Body of pancreas (tissue), 4 donors: ENCODE measurements around the gene GRIK4. TPM values are rescaled to one million over a fixed set of nuclear protein-coding genes. Genes with fewer than 3 reads are reported as not detected.

Experiments used
- ATAC-seq: fragments of 150-250 bp; one replicate; pipeline ENCODE4 v1.9.1; 2016
- DNase-seq, 4 donors: peaks; one replicate each; pipeline ENCODE4 v3.0.0-alpha.2; 2019
- H3K27ac ChIP-seq, 4 donors: fragments of 200-600 bp; sonication (generic); 1 replicate in 3 of 4; 2 replicates in 1 of 4; pipeline versions ENCODE4 v1.5.1 to v1.6.1; 2016 to 2019; ENCODE audit warnings: mild to moderate bottlenecking in 1 of 4, mixed read lengths in 1 of 4, moderate library complexity in 1 of 4
- H3K27me3 ChIP-seq, 2 donors: fragments of 200-600 bp; sonication (generic); one replicate each; pipeline ENCODE4 v1.6.0; 2016; ENCODE audit warnings: mild to moderate bottlenecking in 1 of 2
- H3K36me3 ChIP-seq, 2 donors: fragments of 200-600 bp; sonication (generic); replicated peaks in 1 of 2; 2 replicates each; pipeline ENCODE4 v1.5.1; 2016; ENCODE audit warnings: low read depth in 2 of 2; ENCODE audit not compliant: insufficient read depth in 1 of 2
- H3K4me1 ChIP-seq: fragments of 200-600 bp; sonication (generic); one replicate; pipeline ENCODE4 v1.6.0; 2016
- H3K4me3 ChIP-seq, 2 donors: fragments of 200-600 bp; sonication (generic); 1 replicate in 1 of 2; 2 replicates in 1 of 2; pipeline ENCODE4 v1.5.1; 2016 to 2019
- H3K9me3 ChIP-seq, 3 donors: fragments of 200-600 bp; sonication (generic); 1 replicate in 2 of 3; 2 replicates in 1 of 3; pipeline ENCODE4 v1.5.1; 2016
- POLR2A ChIP-seq, 3 donors: fragments of 450-650 bp; IDR thresholded peaks; one replicate each; pipeline ENCODE4 v1.6.1; 2016; ENCODE audit warnings: antibody characterized with exemption in 3 of 3, mild to moderate bottlenecking in 2 of 3
- WGBS, 2 donors: methylation state at CpG; one replicate each; pipeline ENCODE4 v1.1.5; 2017; 5-methylcytosine and 5-hydroxymethylcytosine counted together
- intact Hi-C: fragments of 100-400 bp; cut with DNase I; formaldehyde crosslinking; loops from one replicate; pipeline ENCODE4 v1.15.1; 2023
- total RNA-seq, 2 donors: library from RNA; depleted of rRNA; stranded (reverse); fragments of >200 nt; gene quantifications; one replicate each; pipeline ENCODE4 v1.1.0, GENCODE V29; 2016
- TF ChIP-seq, protein P1 (sequence below), 7 experiments: fragments of 450-650 bp in 4 of 7; fragments of 200-600 bp in 3 of 7; sonication (generic) in 3 of 7; IDR thresholded peaks; one replicate each; pipeline ENCODE4 v1.5.1; 2016 to 2019; ENCODE audit warnings: antibody characterized with exemption in 7 of 7

The GRIK4 gene
- total RNA-seq, 2 donors from 2014 or later, result not detected

DNA sequence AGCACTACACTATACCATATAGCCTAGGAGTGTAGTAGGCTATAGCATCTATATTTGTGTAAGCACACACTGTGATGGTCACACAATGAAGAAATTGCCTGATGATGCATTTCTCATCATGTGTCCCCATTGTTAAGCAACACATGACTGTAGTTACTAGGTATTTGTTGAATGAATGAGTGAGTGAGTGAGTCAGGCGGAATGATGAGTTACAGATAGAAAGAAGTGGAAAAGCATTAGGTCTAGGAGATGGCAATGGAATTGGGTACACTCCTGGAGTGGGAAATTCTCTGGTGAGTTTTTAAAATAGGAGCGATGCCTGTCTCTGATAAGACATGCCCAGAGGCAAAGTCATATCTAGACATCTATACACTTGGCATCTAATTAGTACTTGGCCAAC, 351.8 kb downstream of the GRIK4 start:
- no peaks in the 10 kb centered on the region for H3K27me3 ChIP-seq
- H3K27ac ChIP-seq, result no peak overlapping the region
- no peaks in the 10 kb centered on the region for H3K9me3 ChIP-seq
- WGBS, 2 donors, result 78 to 86% methylated on average over 2 of the region's 2 CpGs
- ATAC-seq (no peak), DNase-seq (no peak)
- TF ChIP-seq POLR2A (IDR thresholded peaks at IDR 0.05), result no peak
- TF ChIP-seq, protein P1, sequence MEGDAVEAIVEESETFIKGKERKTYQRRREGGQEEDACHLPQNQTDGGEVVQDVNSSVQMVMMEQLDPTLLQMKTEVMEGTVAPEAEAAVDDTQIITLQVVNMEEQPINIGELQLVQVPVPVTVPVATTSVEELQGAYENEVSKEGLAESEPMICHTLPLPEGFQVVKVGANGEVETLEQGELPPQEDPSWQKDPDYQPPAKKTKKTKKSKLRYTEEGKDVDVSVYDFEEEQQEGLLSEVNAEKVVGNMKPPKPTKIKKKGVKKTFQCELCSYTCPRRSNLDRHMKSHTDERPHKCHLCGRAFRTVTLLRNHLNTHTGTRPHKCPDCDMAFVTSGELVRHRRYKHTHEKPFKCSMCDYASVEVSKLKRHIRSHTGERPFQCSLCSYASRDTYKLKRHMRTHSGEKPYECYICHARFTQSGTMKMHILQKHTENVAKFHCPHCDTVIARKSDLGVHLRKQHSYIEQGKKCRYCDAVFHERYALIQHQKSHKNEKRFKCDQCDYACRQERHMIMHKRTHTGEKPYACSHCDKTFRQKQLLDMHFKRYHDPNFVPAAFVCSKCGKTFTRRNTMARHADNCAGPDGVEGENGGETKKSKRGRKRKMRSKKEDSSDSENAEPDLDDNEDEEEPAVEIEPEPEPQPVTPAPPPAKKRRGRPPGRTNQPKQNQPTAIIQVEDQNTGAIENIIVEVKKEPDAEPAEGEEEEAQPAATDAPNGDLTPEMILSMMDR (IDR thresholded peaks at IDR 0.05), result no peak
- H3K4me1 ChIP-seq, result no peaks in the 10 kb centered on the region
- H3K4me3 ChIP-seq, result no peak overlapping the region
- intact Hi-C loops, result no loop called here
- no peaks in the 10 kb centered on the region for H3K36me3 ChIP-seq

DNA sequence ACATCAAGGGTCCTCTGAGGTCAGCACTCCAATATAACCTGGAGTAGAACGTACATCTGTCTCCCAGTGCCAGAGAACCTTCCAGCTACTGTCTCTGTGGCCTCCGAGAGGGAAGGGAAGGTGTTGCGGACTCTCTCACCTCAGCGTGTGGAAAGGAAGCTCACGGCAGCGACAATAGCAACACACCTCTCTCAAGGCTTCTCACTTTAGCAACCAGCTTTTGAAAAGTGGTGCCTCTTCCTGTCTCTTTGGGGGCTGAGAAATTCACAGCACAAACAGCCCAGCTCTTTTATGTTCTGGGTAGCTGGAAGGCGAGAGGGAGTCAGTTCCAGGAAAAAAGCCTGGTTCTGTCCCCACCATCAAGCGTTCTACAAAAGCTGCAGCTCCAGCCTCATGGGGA, 355.5 kb downstream of the GRIK4 start:
- no peak for TF ChIP-seq POLR2A (IDR thresholded peaks at IDR 0.05)
- TF ChIP-seq, protein P1 (IDR thresholded peaks at IDR 0.05), result no peak
- no peak for DNase-seq
- 56 to 63% methylated on average over 8 of the region's 8 CpGs for WGBS, 2 donors

DNA sequence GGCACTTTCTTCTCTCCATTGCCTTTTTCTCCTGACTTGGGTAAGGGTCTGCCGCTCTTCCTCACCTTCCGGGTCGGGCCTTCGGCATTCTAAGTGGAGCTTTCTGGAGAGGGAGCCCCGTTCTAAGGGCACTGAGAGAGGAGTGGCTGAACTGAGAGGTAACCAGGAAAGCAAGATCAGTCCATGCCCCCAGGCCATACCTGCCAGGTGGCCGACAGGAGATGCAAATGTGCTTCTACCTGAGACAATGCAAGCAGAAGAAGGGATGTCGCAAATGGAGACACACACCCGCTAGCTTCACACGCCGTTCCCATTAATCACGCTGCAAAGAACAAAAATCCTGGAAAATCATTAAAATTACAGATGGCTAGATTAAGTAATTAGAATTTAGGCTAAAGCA, 356.0 kb downstream of the GRIK4 start:
- H3K36me3 ChIP-seq, result no peaks in the 10 kb centered on the region
- no peaks in the 10 kb centered on the region for H3K4me1 ChIP-seq
- no peaks in the 10 kb centered on the region for H3K9me3 ChIP-seq
- DNase-seq (no peak), ATAC-seq (no peak)
- WGBS, 2 donors, result 36 to 45% methylated on average over 11 of the region's 11 CpGs
- H3K27me3 ChIP-seq, result no peaks in the 10 kb centered on the region
- H3K27ac ChIP-seq, result no peak overlapping the region
- intact Hi-C loops, result no loop called here
- TF ChIP-seq, protein P1 (IDR thresholded peaks at IDR 0.05), result no peak
- no peak for TF ChIP-seq POLR2A (IDR thresholded peaks at IDR 0.05)
- H3K4me3 ChIP-seq, result no peak overlapping the region

More for the DNA sequence above, 355.5 kb downstream of the GRIK4 start:
- no peak overlapping the region for H3K27ac ChIP-seq
- H3K4me1 ChIP-seq, result no peaks in the 10 kb centered on the region
- H3K4me3 ChIP-seq, result no peak overlapping the region
- no peak for ATAC-seq
- H3K27me3 ChIP-seq, result no peaks in the 10 kb centered on the region
- intact Hi-C loops, result no loop called here
- H3K36me3 ChIP-seq, result no peaks in the 10 kb centered on the region
- no peaks in the 10 kb centered on the region for H3K9me3 ChIP-seq

DNA sequence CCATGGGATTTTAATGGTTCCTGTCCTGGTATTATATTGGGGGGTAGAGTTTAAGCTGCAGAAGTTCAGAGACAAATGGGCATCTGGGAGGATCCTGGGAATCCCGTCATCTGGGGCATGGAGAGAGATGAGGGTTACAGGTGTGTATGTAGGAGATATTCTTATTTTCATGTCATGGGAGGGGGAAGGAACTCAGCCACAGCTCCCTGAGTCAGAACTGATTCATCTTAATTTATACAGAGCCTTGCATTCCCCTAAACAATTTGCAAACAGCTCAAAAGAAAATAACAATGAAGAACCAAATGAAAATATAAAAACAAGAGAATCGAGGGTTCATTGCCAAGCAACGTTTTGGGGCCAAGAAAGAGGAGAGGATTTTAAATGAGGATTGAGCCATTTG, 356.4 kb downstream of the GRIK4 start:
- 30 to 32% methylated on average over 3 of the region's 3 CpGs for WGBS, 2 donors
- Histone ChIP-seq H3K36me3 (no peaks in the 10 kb centered on the region), H3K4me3 (no peak overlapping the region), H3K27ac (no peak overlapping the region), H3K4me1 (no peaks in the 10 kb centered on the region), H3K27me3 (no peaks in the 10 kb centered on the region), H3K9me3 (no peaks in the 10 kb centered on the region)
- ATAC-seq, result no peak
- TF ChIP-seq POLR2A (IDR thresholded peaks at IDR 0.05), result no peak
- no peak for DNase-seq
- intact Hi-C loops, result no loop called here

DNA sequence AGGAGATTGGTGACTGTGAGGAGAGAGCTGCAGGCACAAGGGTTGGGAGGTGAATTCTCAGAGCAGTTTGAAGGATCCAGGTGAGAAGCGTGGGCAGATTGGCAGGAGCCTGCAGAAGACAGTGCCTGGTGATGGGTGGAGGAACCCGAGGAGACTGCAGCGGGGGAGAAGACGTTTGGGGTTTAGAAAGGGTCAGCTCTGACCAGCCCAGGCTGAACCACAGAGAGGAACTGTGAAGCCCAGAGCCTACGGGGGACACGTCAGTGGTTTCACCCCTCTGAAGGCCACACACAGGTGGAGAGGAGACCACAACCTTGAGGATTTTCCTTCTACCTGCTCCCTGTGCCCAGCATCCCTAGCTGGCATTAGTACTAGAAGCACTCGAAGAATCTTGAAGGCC, 357.5 kb downstream of the GRIK4 start:
- intact Hi-C loops, result no loop called here
- no peaks in the 10 kb centered on the region for H3K9me3 ChIP-seq
- no peaks in the 10 kb centered on the region for H3K4me1 ChIP-seq
- TF ChIP-seq POLR2A (IDR thresholded peaks at IDR 0.05), result no peak
- H3K27me3 ChIP-seq, result no peaks in the 10 kb centered on the region
- H3K4me3 ChIP-seq, result no peak overlapping the region
- H3K36me3 ChIP-seq, result no peaks in the 10 kb centered on the region
- ATAC-seq (no peak), DNase-seq (no peak)
- 50 to 56% methylated on average over 7 of the region's 7 CpGs for WGBS, 2 donors
- H3K27ac ChIP-seq, result no peak overlapping the region

DNA sequence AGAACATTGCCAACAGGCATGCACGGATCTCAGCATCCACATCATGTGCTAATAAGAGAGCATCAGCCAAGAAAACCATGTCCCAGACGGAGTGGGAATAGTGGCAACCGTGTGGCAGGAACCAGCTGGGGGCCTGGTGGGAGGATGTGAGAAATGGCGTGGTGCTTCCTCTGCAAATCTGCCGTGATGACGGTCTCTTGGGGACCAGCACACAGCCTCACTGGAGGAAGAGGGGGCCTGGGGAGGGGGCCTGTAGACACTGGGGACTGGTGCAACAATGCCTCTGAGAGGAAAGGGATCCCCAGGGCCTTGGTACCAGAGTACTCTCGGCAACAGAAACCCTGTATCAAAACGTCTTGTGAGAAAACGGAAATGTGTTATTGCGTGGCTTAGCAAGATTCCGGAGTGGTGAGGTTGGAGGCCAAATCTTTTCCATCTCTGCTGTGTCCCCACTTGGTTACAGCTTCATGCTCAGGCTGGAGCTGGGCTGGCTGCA, 358.0 kb downstream of the GRIK4 start:
- 45 to 47% methylated on average over 11 of the region's 11 CpGs for WGBS, 2 donors
- no peak for ATAC-seq
- H3K9me3 ChIP-seq, result no peaks in the 10 kb centered on the region
- intact Hi-C loops, result no loop called here
- DNase-seq, result no peak
- TF ChIP-seq, protein P1 (IDR thresholded peaks at IDR 0.05), result no peak
- no peak for TF ChIP-seq POLR2A (IDR thresholded peaks at IDR 0.05)
- no peaks in the 10 kb centered on the region for H3K36me3 ChIP-seq
- no peaks in the 10 kb centered on the region for H3K27me3 ChIP-seq
- no peak overlapping the region for H3K4me3 ChIP-seq
- no peaks in the 10 kb centered on the region for H3K4me1 ChIP-seq
- no peak overlapping the region for H3K27ac ChIP-seq
